ENCODE measurements around the gene FSTL4.

Gene FSTL4

GRCh38 chr5:133356984-133357421, 255.3 kb downstream of the FSTL4 start:
- no peak for DNase-seq
- in situ Hi-C loops (cut with HindIII; ENCODE audit: low pct_ligation_motif_present, low pct_unique_long_range_greater_than_20kb, low sequenced_read_pairs): no loop called here

- in situ Hi-C loops (cut with HindIII; ENCODE audit: low pct_ligation_motif_present, low pct_unique_long_range_greater_than_20kb, low sequenced_read_pairs): no loop called here
- no peak for DNase-seq
Measured at GRCh38 chr5:133356396-133356983, 255.9 kb downstream of the FSTL4 start.

- no peak for DNase-seq
- in situ Hi-C loops (cut with HindIII; ENCODE audit: low pct_ligation_motif_present, low pct_unique_long_range_greater_than_20kb, low sequenced_read_pairs): no loop called here
Measured at GRCh38 chr5:133354323-133355185, 257.8 kb downstream of the FSTL4 start.

- in situ Hi-C loops (cut with HindIII; ENCODE audit: low pct_ligation_motif_present, low pct_unique_long_range_greater_than_20kb, low sequenced_read_pairs): no loop called here
- DNase-seq: no peak
Measured at GRCh38 chr5:133353741-133354140, 258.6 kb downstream of the FSTL4 start.

GRCh38 chr5:133348406-133348805, 263.9 kb downstream of the FSTL4 start:
- in situ Hi-C loops (cut with HindIII; ENCODE audit: low pct_ligation_motif_present, low pct_unique_long_range_greater_than_20kb, low sequenced_read_pairs): no loop called here
- DNase-seq: no peak

- DNase-seq: no peak
- in situ Hi-C loops (cut with HindIII; ENCODE audit: low pct_ligation_motif_present, low pct_unique_long_range_greater_than_20kb, low sequenced_read_pairs): no loop called here
Measured at GRCh38 chr5:133347039-133347438, 265.3 kb downstream of the FSTL4 start.

GRCh38 chr5:133344266-133344665, 268.1 kb downstream of the FSTL4 start:
- in situ Hi-C loops (cut with HindIII; ENCODE audit: low pct_ligation_motif_present, low pct_unique_long_range_greater_than_20kb, low sequenced_read_pairs): no loop called here

GRCh38 chr5:133343196-133343595, 269.1 kb downstream of the FSTL4 start:
- in situ Hi-C loops (cut with HindIII; ENCODE audit: low pct_ligation_motif_present, low pct_unique_long_range_greater_than_20kb, low sequenced_read_pairs): no loop called here
- no peak for DNase-seq

More at GRCh38 chr5:133344266-133344665, 268.1 kb downstream of the FSTL4 start:
- no peak for DNase-seq

GRCh38 chr5:133341915-133342710, 270.2 kb downstream of the FSTL4 start:
- DNase-seq: no peak
- in situ Hi-C loops (cut with HindIII; ENCODE audit: low pct_ligation_motif_present, low pct_unique_long_range_greater_than_20kb, low sequenced_read_pairs): no loop called here

- no peak for DNase-seq
- in situ Hi-C loops (cut with HindIII; ENCODE audit: low pct_ligation_motif_present, low pct_unique_long_range_greater_than_20kb, low sequenced_read_pairs): no loop called here
Measured at GRCh38 chr5:133341296-133341695, 271.0 kb downstream of the FSTL4 start.

GRCh38 chr5:133340822-133341221, 271.5 kb downstream of the FSTL4 start:
- in situ Hi-C loops (cut with HindIII; ENCODE audit: low pct_ligation_motif_present, low pct_unique_long_range_greater_than_20kb, low sequenced_read_pairs): no loop called here
- no peak for DNase-seq

- in situ Hi-C loops (cut with HindIII; ENCODE audit: low pct_ligation_motif_present, low pct_unique_long_range_greater_than_20kb, low sequenced_read_pairs): no loop called here
- DNase-seq: no peak
Measured at GRCh38 chr5:133340002-133340755, 272.2 kb downstream of the FSTL4 start.

- no peak for DNase-seq
- in situ Hi-C loops (cut with HindIII; ENCODE audit: low pct_ligation_motif_present, low pct_unique_long_range_greater_than_20kb, low sequenced_read_pairs): no loop called here
Measured at GRCh38 chr5:133338504-133339355, 273.6 kb downstream of the FSTL4 start.

GRCh38 chr5:133337795-133338445, 274.4 kb downstream of the FSTL4 start:
- DNase-seq: no peak
- in situ Hi-C loops (cut with HindIII; ENCODE audit: low pct_ligation_motif_present, low pct_unique_long_range_greater_than_20kb, low sequenced_read_pairs): no loop called here

GRCh38 chr5:133336969-133337410, 275.4 kb downstream of the FSTL4 start:
- DNase-seq: no peak
- in situ Hi-C loops (cut with HindIII; ENCODE audit: low pct_ligation_motif_present, low pct_unique_long_range_greater_than_20kb, low sequenced_read_pairs): no loop called here

GRCh38 chr5:133336121-133336968, 276.0 kb downstream of the FSTL4 start:
- no peak for DNase-seq
- in situ Hi-C loops (cut with HindIII; ENCODE audit: low pct_ligation_motif_present, low pct_unique_long_range_greater_than_20kb, low sequenced_read_pairs): no loop called here
